Lung (tissue), 12 donors: ENCODE results near the gene KMT2C. TPM values are rescaled to one million over a fixed set of nuclear protein-coding genes. Genes with fewer than 3 reads are reported as not detected.

Source experiments
- ATAC-seq: fragments of 200-7000 bp; cut with Tn5 transposase; one replicate; pipeline ENCODE4 v1.9.1; 2020; ENCODE audit warnings: moderate number of reproducible peaks; ENCODE audit not compliant: insufficient read depth, low FRiP score
- DNase-seq, 3 donors: peaks; one replicate each; pipeline ENCODE4 v3.0.0-alpha.2; 2013 to 2017
- H3K27ac ChIP-seq, 2 donors: one replicate each; pipeline ENCODE4 v1.5.1; 2013; ENCODE audit warnings: mild to moderate bottlenecking in 2 of 2, moderate library complexity in 2 of 2, control low read depth in 1 of 2, inconsistent platforms in 1 of 2, low read depth in 1 of 2, low read length in 1 of 2
- H3K27me3 ChIP-seq, 3 donors: one replicate each; pipeline ENCODE4 v1.5.1; 2013; ENCODE audit warnings: low read length in 2 of 3; ENCODE audit not compliant: control insufficient read depth in 3 of 3, insufficient read depth in 3 of 3
- H3K36me3 ChIP-seq, 4 donors: one replicate each; pipeline ENCODE4 v1.5.1; 2013; ENCODE audit warnings: low read length in 4 of 4, mild to moderate bottlenecking in 1 of 4, moderate library complexity in 1 of 4; ENCODE audit not compliant: control insufficient read depth in 4 of 4, insufficient read depth in 4 of 4
- H3K4me1 ChIP-seq, 5 donors: one replicate each; pipeline ENCODE4 v1.5.1; 2013; ENCODE audit warnings: low read length in 5 of 5, mild to moderate bottlenecking in 2 of 5, moderate library complexity in 1 of 5; ENCODE audit not compliant: control insufficient read depth in 5 of 5, insufficient read depth in 5 of 5
- H3K4me3 ChIP-seq: one replicate; pipeline ENCODE4 v1.5.1; 2013; ENCODE audit warnings: mild to moderate bottlenecking, control low read depth, moderate library complexity
- H3K9ac ChIP-seq, 2 donors: one replicate each; pipeline ENCODE4 v1.5.1; 2013; ENCODE audit warnings: low read length in 2 of 2, control low read depth in 1 of 2; ENCODE audit not compliant: insufficient read depth in 1 of 2
- H3K9me3 ChIP-seq, 4 donors: one replicate each; pipeline ENCODE4 v1.5.1; 2013; ENCODE audit warnings: low read length in 3 of 4, mild to moderate bottlenecking in 1 of 4, moderate library complexity in 1 of 4; ENCODE audit not compliant: control insufficient read depth in 4 of 4, insufficient read depth in 3 of 4
- CTCF ChIP-seq: IDR thresholded peaks from 2 replicates; pipeline ENCODE4 v1.5.1; 2012; ENCODE audit warnings: mild to moderate bottlenecking; ENCODE audit errors: control extremely low read depth, extremely low read depth
- WGBS, 2 donors: extraction: QIAGEN DNeasy Blood & Tissue Kit; methylation state at CpG; one replicate each; pipeline ENCODE4 v1.1.7; 2013; 5-methylcytosine and 5-hydroxymethylcytosine counted together
- polyA plus RNA-seq, 2 donors: library from polyadenylated mRNA; stranded (reverse); fragments of 200-250 nt; gene quantifications; one replicate each; pipeline ENCODE4 v1.2.1, GENCODE V29; 2013
- total RNA-seq, 2 donors: library from RNA; depleted of rRNA in 1 of 2; stranded (reverse); fragments of >200 nt in 1 of 2; gene quantifications; one replicate each; pipeline ENCODE4 v1.2.1, GENCODE V29; 2014 to 2021
- donor health status: control.
- donor health status: control.
- donor health status: Bipolar disorder and iron deficiency.
- donor health status: healthy.
- donor health status: DM: yes; HTN: yes; CAD: no.

Gene KMT2C
- total and polyA plus RNA-seq, 4 donors = 10.2 to 115 (median 52.3) TPM

- Histone ChIP-seq H3K27ac (no peak overlapping the region), H3K36me3 (peaks cover 4 to 26% (median 14%) of the 10 kb centered on the region in 4 donors), H3K9ac (no peak overlapping the region), H3K4me3 (no peak overlapping the region), H3K4me1 (no peaks in the 10 kb centered on the region), H3K9me3 (no peaks in the 10 kb centered on the region), H3K27me3 (no peaks in the 10 kb centered on the region)
- no peak for TF ChIP-seq CTCF
- DNase-seq = no peak
- 96 to 97% methylated on average over 3 of the region's 3 CpGs for WGBS, 2 donors
- ATAC-seq = no peak
These were observed 232.7 kb downstream of the KMT2C start for GRCh38 chr7:152203095-152203494.

- 89 to 95% methylated on average over 3 of the region's 3 CpGs for whole genome bisulfite sequencing, 2 donors
- DNase-seq (no peak), ATAC-seq (no peak)
- TF ChIP-seq CTCF = no peak
- H3K9ac ChIP-seq = no peak overlapping the region
- H3K27me3 ChIP-seq = no peaks in the 10 kb centered on the region
- H3K36me3 ChIP-seq = peaks cover 4 to 26% (median 14%) of the 10 kb centered on the region in 4 donors
- no peaks in the 10 kb centered on the region for H3K4me1 ChIP-seq
- no peak overlapping the region for H3K4me3 ChIP-seq
- H3K9me3 ChIP-seq = no peaks in the 10 kb centered on the region
- H3K27ac ChIP-seq = no peak overlapping the region
These were observed 233.7 kb downstream of the KMT2C start for GRCh38 chr7:152202056-152202455.

- H3K4me3 ChIP-seq = no peak overlapping the region
- 96 to 98% methylated on average over 6 of the region's 6 CpGs for whole genome bisulfite sequencing, 2 donors
- peaks cover 7 to 32% (median 18%) of the 10 kb centered on the region in 4 donors for H3K36me3 ChIP-seq
- no peak for TF ChIP-seq CTCF
- no peak overlapping the region for H3K27ac ChIP-seq
- no peak overlapping the region for H3K9ac ChIP-seq
- H3K27me3 ChIP-seq = no peaks in the 10 kb centered on the region
- no peaks in the 10 kb centered on the region for H3K9me3 ChIP-seq
- DNase-seq = no peak
- ATAC-seq = no peak
- no peaks in the 10 kb centered on the region for H3K4me1 ChIP-seq
These were observed 235.4 kb downstream of the KMT2C start for GRCh38 chr7:152200395-152200794.

- H3K4me1 ChIP-seq = peaks cover 0 to 9% (median 0%) of the 10 kb centered on the region in 5 donors
- no peaks in the 10 kb centered on the region for H3K27me3 ChIP-seq
- no peaks in the 10 kb centered on the region for H3K9me3 ChIP-seq
- no peak for TF ChIP-seq CTCF
- 78 to 98% methylated on average over 4 of the region's 4 CpGs for WGBS, 2 donors
- DNase-seq (no peak), ATAC-seq (no peak)
- peaks cover 10 to 42% (median 35%) of the 10 kb centered on the region in 4 donors for H3K36me3 ChIP-seq
- no peak overlapping the region for H3K4me3 ChIP-seq
- H3K9ac ChIP-seq = no peak overlapping the region
- no peak overlapping the region for H3K27ac ChIP-seq
These were observed 239.4 kb downstream of the KMT2C start for GRCh38 chr7:152196391-152196790.
